SK-N-MC (cell line): ENCODE data around the gene CDH23.
A peak's percentile ranks its signal among the peaks of the same experiment; 100 is the strongest.

Experiments
- DNase-seq: peaks from one replicate; pipeline ENCODE4 v3.0.0-alpha.2; 2011; ENCODE audit warnings: low read depth, low spot score
- H3K27ac ChIP-seq: fragments of 200-600 bp; sonication (generic); 2 replicates; pipeline ENCODE4 v1.5.1; 2016; ENCODE audit warnings: mixed run types
- H3K36me3 ChIP-seq: fragments of 200-600 bp; sonication (generic); 2 replicates; pipeline ENCODE4 v1.6.1; 2017; ENCODE audit warnings: antibody characterized with exemption, low read length, mixed read lengths; ENCODE audit not compliant: insufficient read depth
- H3K4me3 ChIP-seq: fragments of 200-600 bp; sonication (generic); 2 replicates; pipeline ENCODE4 v1.5.1; 2016
- H3K9ac ChIP-seq: fragments of 200-600 bp; sonication (generic); 2 replicates; pipeline ENCODE4 v1.8.0; 2017; ENCODE audit warnings: mixed run types, mixed read lengths; ENCODE audit not compliant: insufficient read length
- H3K9me3 ChIP-seq: fragments of 200-600 bp; sonication (generic); 2 replicates; pipeline ENCODE4 v1.6.1; 2017; ENCODE audit warnings: low read depth, mild to moderate bottlenecking, antibody characterized with exemption, low read length, moderate library complexity, mixed read lengths
- EZH2 ChIP-seq: fragments of 200-600 bp; sonication (generic); IDR thresholded peaks from one replicate; pipeline ENCODE4 v1.6.1; 2017; ENCODE audit warnings: antibody characterized with exemption
- FOXP2 ChIP-seq: optimal IDR thresholded peaks from 2 replicates; pipeline ENCODE3; 2011; ENCODE audit warnings: mild to moderate bottlenecking, moderate library complexity; ENCODE audit not compliant: insufficient read depth; ENCODE audit errors: extremely low read length, control extremely low read depth
- POLR2AphosphoS5 ChIP-seq: IDR thresholded peaks from 2 replicates; pipeline ENCODE4 v1.6.1; 2012; ENCODE audit warnings: mild to moderate bottlenecking, low read depth, low read length, borderline replicate concordance

CDH23 gene

DNA sequence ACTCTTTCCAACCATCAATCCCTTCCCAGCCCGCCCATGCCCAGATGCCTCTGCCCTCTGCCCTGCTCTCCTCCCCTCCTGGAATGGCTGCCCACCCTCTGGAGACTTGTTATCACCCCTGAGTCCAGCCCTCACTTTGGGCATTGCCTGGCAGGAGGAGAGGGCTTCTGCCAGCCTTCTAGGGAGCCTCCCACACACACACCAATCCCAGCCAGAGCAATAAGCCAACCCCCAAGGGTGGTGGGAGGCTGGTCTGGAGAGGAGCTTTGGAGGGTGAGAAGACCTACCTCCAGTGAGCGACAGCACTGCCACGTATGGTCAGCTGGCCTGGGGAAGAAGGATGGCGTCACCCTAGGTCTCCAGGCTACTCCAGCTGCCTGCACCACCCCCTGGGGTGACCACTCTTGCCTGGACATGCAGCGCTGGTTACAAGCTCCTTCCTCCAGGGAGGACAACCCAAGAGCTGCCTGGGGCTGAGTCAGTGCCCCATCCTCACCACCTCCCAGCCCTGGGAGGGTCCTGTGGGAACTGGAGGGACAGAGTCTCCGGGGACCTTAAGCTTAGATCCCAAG lies 314.4 kb downstream of the CDH23 start:
- no peak for DNase-seq
- Histone ChIP-seq H3K36me3 (no peaks in the 10 kb centered on the region), H3K4me3 (no peak overlapping the region), H3K9ac (no peak overlapping the region), H3K9me3 (no peaks in the 10 kb centered on the region), H3K27ac (no peak overlapping the region)
- TF ChIP-seq POLR2AphosphoS5 (no peak), FOXP2 (no peak), EZH2 (no peak)

DNA sequence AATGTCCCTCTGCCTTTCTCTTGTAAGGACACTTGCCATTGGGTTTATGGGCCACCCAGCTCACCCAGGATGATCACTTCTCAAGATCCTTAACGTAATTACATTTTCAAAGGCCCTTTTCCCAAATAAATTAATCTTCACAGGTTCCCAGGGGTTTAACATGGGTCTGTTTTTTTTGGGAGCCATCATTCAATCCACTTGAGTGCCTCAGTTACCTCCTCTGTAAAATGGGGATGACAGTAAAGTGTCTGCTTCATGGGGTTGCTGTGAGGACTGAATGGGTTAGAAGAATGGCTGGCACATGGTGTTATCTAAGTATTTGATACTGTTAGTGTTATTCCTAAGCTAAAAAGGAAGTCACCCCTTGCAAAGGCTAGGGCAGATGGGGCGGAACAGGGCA lies 315.4 kb downstream of the CDH23 start:
- H3K27ac ChIP-seq, result no peak overlapping the region
- H3K4me3 ChIP-seq, result no peak overlapping the region
- H3K36me3 ChIP-seq, result no peaks in the 10 kb centered on the region
- H3K9me3 ChIP-seq, result no peaks in the 10 kb centered on the region
- no peak overlapping the region for H3K9ac ChIP-seq
- TF ChIP-seq POLR2AphosphoS5 (no peak), FOXP2 (no peak), EZH2 (no peak)
- DNase-seq, result no peak

DNA sequence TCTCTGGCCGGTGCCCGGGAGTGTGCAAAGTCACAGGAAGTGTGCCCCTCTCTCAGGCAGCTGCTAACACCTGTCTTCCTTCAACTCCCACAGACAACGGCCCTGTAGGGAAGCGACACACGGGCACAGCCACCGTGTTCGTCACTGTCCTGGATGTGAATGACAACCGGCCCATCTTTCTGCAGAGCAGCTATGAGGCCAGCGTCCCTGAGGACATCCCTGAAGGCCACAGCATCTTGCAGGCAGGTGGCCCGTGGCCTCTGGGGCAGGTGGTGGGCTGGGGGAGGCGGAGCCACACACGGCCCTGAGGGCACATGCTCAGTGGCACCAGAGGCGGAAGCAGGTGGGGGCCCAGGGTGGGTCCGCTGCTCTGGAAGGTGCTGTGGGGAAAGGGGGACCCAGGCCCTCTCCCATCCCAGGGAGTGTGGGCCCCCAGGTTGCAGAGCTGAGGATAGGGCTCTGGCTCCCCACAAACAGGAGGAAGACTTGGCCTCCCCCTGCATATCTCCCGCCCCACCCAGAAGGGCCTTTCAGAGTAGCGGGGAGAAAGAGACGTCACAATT lies 315.9 kb downstream of the CDH23 start:
- peak overlapping the region; percentile 15 for H3K9ac ChIP-seq
- H3K9me3 ChIP-seq, result no peaks in the 10 kb centered on the region
- H3K4me3 ChIP-seq, result no peak overlapping the region
- DNase-seq, result no peak
- H3K36me3 ChIP-seq, result no peaks in the 10 kb centered on the region
- TF ChIP-seq FOXP2 (no peak), EZH2 (no peak), POLR2AphosphoS5 (no peak)
- no peak overlapping the region for H3K27ac ChIP-seq

DNA sequence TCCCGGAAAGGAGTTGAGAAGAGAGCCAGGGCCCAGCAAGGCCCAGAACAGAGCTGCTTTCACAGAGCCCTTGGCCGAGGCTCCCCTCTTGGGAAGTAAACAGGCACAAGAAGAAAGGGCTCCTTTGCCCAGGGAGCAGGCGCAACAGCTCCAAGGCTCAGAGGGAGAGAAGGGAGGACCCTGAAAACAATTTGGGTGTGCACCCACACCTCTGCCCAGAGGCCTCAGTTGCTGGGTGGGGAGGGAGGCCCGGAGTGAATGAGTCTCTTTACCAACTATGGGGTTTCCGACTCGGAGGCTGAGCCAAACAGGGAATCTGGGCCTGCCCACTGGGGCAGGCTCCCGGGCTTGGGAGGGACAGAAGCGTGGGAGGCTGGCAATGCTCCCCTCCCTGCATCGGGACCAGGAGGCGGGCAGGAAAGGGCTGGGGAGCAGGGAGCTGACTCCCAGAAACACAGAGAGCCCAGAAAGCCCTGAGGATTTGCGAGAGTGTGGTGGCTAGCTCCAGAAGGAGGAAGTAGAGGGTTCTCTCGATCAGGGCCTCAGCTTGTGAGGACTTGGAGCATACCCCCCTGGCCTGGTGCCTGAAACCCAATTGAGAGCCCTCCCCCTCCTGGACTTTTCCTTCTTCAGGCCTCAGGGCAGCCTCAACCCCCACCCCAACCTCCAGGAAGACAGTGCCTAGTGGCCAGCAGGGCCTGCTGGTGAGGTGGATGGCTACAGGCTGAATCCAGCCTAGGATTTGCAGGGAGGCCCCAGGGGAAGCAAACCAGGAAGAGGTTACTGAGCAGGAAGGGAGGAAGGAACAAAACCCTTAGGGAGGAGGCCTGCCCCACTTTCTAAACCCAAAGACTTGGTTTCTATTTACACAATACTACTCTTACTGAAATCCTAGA lies 316.7 kb downstream of the CDH23 start:
- Histone ChIP-seq H3K9ac (peak overlapping the region; percentile 15), H3K4me3 (no peak overlapping the region), H3K27ac (peak overlapping the region; percentile 42; the same call in 1 of the 2 replicates), H3K36me3 (no peaks in the 10 kb centered on the region), H3K9me3 (no peaks in the 10 kb centered on the region)
- no peak for TF ChIP-seq FOXP2
- no peak for TF ChIP-seq EZH2
- TF ChIP-seq POLR2AphosphoS5, result no peak
- DNase-seq, result no peak

DNA sequence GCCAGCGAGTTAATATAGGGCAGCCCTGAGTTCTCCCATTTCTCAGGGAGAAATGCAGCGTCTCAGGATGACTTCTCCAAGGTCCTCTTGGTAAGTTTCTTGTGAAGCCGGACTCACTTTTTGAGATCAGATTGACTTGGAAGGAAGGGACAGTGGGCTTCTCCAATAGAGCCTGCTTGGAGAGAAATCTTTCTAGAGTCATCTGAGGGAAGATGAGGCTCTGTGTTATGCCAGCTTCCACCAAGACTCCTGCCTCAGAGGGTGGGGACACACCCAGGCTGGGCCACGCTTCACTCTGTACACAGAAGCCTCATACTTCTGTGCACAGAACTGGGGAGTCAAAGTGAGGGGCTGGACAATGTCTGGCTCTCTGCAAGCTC lies 317.3 kb downstream of the CDH23 start:
- H3K4me3 ChIP-seq, result no peak overlapping the region
- no peaks in the 10 kb centered on the region for H3K36me3 ChIP-seq
- H3K27ac ChIP-seq, result peak overlapping the region; percentile 42; the same call in 1 of the 2 replicates
- no peak for DNase-seq
- no peaks in the 10 kb centered on the region for H3K9me3 ChIP-seq
- H3K9ac ChIP-seq, result no peak overlapping the region
- no peak for TF ChIP-seq POLR2AphosphoS5
- TF ChIP-seq FOXP2, result no peak

DNA sequence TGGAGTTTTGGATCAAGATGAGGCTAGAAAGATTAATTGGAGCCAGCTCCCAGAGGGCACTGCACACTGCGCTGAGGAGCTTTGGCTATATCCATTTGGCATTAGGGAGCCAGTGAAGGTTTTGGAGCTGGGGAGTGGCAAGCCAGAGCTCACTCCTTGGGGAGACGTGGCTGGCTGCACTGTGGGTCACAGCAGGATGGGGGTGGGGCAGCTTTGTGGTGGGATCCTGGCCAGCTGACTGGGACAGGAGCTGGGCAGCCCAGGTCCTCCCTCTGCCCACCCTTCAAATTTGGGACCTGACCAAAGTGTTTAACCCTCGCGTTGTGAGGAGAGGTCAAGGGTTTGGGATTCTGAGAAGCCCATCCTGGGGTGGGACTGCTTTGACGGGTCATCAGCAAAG lies 317.9 kb downstream of the CDH23 start:
- no peak for TF ChIP-seq POLR2AphosphoS5
- no peak for TF ChIP-seq FOXP2
- TF ChIP-seq EZH2, result no peak
- Histone ChIP-seq H3K4me3 (no peak overlapping the region), H3K36me3 (no peaks in the 10 kb centered on the region), H3K9me3 (no peaks in the 10 kb centered on the region), H3K27ac (no peak overlapping the region), H3K9ac (no peak overlapping the region)
- DNase-seq, result no peak

DNA sequence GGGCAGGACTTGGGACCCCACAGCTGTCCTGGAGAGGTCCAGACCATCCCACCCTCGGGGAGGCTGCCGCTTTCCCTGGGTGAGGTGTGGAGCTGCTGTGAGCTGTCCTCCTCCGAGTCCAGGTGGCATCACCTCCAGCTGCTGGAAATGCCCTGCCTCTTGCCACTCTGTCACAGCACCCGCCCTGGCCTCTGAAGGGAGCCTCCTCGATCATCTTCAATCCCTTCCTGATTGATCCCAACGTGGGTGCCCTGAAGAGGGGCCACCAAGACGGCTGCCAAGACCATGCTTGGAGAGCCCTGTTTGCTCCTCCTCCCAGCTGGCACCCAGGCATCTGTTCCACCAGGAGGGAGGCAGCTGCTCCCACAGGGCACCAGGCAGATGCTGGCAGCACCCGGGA lies 318.3 kb downstream of the CDH23 start:
- TF ChIP-seq POLR2AphosphoS5 (no peak), FOXP2 (no peak), EZH2 (no peak)
- no peak overlapping the region for H3K9ac ChIP-seq

DNA sequence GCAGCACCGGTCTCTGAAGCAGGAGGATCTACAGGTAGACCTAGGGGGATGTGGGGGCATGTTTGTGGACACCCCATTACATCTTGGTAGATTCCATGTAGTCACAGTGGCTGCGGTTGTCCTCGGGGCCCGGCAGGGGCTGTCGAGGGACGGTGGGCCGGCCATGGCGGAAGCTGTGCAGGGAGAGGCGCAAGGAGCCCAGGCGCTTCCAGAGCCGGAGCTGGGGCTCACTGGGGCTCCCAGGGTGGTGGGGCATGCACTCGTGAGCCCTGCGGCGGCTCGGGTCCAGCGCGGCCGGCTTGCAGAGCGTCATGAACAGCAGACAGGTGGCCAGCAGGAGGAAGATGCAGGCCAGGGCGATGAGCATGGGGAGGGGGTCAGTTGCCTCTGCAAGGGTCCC lies 319.1 kb downstream of the CDH23 start:
- TF ChIP-seq POLR2AphosphoS5 (no peak), EZH2 (no peak), FOXP2 (no peak)
- H3K36me3 ChIP-seq, result no peaks in the 10 kb centered on the region
- H3K4me3 ChIP-seq, result no peak overlapping the region
- no peak overlapping the region for H3K27ac ChIP-seq
- no peaks in the 10 kb centered on the region for H3K9me3 ChIP-seq
- H3K9ac ChIP-seq, result no peak overlapping the region
- no peak for DNase-seq

More for the DNA sequence above, 318.3 kb downstream of the CDH23 start:
- no peaks in the 10 kb centered on the region for H3K36me3 ChIP-seq
- no peak overlapping the region for H3K27ac ChIP-seq
- H3K9me3 ChIP-seq, result no peaks in the 10 kb centered on the region
- no peak for DNase-seq
- H3K4me3 ChIP-seq, result no peak overlapping the region

DNA sequence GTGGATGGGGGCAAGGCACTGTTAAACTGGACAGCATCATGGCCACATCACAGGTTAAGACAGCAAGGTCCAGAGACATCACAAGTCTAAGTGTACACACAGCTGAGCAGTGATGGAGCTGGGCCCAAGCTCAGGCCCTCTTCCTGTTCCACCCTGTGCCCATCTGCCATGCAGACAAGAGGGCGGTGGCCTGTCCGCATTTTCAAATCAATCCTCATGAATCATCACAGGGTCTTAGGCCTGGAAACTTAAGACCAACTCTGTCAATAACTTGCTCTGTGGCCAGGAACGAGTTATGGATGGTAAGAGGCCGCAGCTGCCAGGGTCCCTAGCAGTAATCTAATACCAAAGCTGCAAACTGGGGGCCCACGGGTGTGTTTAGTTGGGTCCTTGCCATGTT lies 319.7 kb downstream of the CDH23 start:
- Histone ChIP-seq H3K9ac (no peak overlapping the region), H3K27ac (no peak overlapping the region), H3K4me3 (no peak overlapping the region), H3K36me3 (no peaks in the 10 kb centered on the region), H3K9me3 (no peaks in the 10 kb centered on the region)
- TF ChIP-seq FOXP2 (no peak), POLR2AphosphoS5 (no peak), EZH2 (no peak)
- DNase-seq, result no peak
